ENCODE measurements around the gene DCAF6.

DCAF6 gene

GRCh38 chr1:167912294-167912693 lies 24.2 kb upstream of the DCAF6 start:
- H3K27ac ChIP-seq (replicated peaks), result no peak overlapping the region
- TF ChIP-seq CTCF (IDR thresholded peaks at IDR 0.05; ENCODE audit: insufficient read depth, low read length), result no peak
- TF ChIP-seq REST (IDR thresholded peaks at IDR 0.05; ENCODE audit: insufficient replicate concordance, low read depth), result no peak
- TF ChIP-seq GABPA (IDR thresholded peaks at IDR 0.05; ENCODE audit: low read depth), result no peak
- no peak for TF ChIP-seq SPI1 (IDR thresholded peaks at IDR 0.05; ENCODE audit: borderline replicate concordance, low read depth)

GRCh38 chr1:167913895-167914496 lies 22.5 kb upstream of the DCAF6 start, which contains the start of gene ADCY10:
TSS of gene ADCY10 (minus strand) at chr1:167914134. CDS start at chr1:167905140, 8,994 bp downstream.
- Histone ChIP-seq H3K27ac (replicated peaks) (no peak within 1 kb of the TSS), H3K27me3 (ENCODE audit: insufficient read depth, poor library complexity, severe bottlenecking) (no peaks in the 10 kb centered on the region), H3K4me3 (replicated peaks; ENCODE audit: insufficient read depth, low read length) (no peak within 1 kb of the TSS)
- TF ChIP-seq GABPA (IDR thresholded peaks at IDR 0.05; ENCODE audit: low read depth) (no peak), REST (IDR thresholded peaks at IDR 0.05; ENCODE audit: insufficient replicate concordance, low read depth) (no peak), CTCF (IDR thresholded peaks at IDR 0.05; ENCODE audit: insufficient read depth, low read length) (no peak), SPI1 (IDR thresholded peaks at IDR 0.05; ENCODE audit: borderline replicate concordance, low read depth) (no peak), POLR2AphosphoS5 (IDR thresholded peaks at IDR 0.05; ENCODE audit: low read depth) (no peak)
- no peak for DNase-seq (ENCODE audit: low read depth in 1 of 2, low spot score in 1 of 2)

More at GRCh38 chr1:167912294-167912693, 24.2 kb upstream of the DCAF6 start:
- Histone ChIP-seq H3K4me3 (replicated peaks; ENCODE audit: insufficient read depth, low read length) (no peak overlapping the region), H3K27me3 (ENCODE audit: insufficient read depth, poor library complexity, severe bottlenecking) (no peaks in the 10 kb centered on the region)
- DNase-seq (ENCODE audit: low read depth in 1 of 2, low spot score in 1 of 2), result no peak

GRCh38 chr1:167915569-167915968 lies 20.9 kb upstream of the DCAF6 start:
- TF ChIP-seq CTCF (IDR thresholded peaks at IDR 0.05; ENCODE audit: insufficient read depth, low read length), result no peak
- no peak for TF ChIP-seq REST (IDR thresholded peaks at IDR 0.05; ENCODE audit: insufficient replicate concordance, low read depth)
- TF ChIP-seq POLR2AphosphoS5 (IDR thresholded peaks at IDR 0.05; ENCODE audit: low read depth), result no peak
- no peak for TF ChIP-seq GABPA (IDR thresholded peaks at IDR 0.05; ENCODE audit: low read depth)
- no peak for TF ChIP-seq SPI1 (IDR thresholded peaks at IDR 0.05; ENCODE audit: borderline replicate concordance, low read depth)
- no peak for DNase-seq (ENCODE audit: low read depth in 1 of 2, low spot score in 1 of 2)
- H3K27me3 ChIP-seq (ENCODE audit: insufficient read depth, poor library complexity, severe bottlenecking), result no peaks in the 10 kb centered on the region
- no peak overlapping the region for H3K4me3 ChIP-seq (replicated peaks; ENCODE audit: insufficient read depth, low read length)
- no peak overlapping the region for H3K27ac ChIP-seq (replicated peaks)
